H1 (cell line): Measurements from ENCODE around the gene RAB44. TPM values are rescaled to one million over a fixed set of nuclear protein-coding genes. Genes with fewer than 3 reads are reported as not detected.

Source experiments
- CTCF ChIA-PET: fragments of 300-600 bp; sonication (Branson Sonifier 250); formaldehyde crosslinking; loops from one replicate; lab custom pipeline; 2021; ENCODE audit not compliant: partially characterized antibody; lab: Charles Lee
- POLR2A ChIA-PET: fragments of 300-600 bp; sonication (Branson Sonifier 250); formaldehyde crosslinking; loops from one replicate; lab custom pipeline; 2021; ENCODE audit warnings: inconsistent platforms; ENCODE audit not compliant: partially characterized antibody; lab: Charles Lee
- DNase-seq, 2 experiments: peaks; one replicate each; pipeline versions ENCODE4 v3.0.0 to v3.0.0-alpha.2; 2010 to 2022; ENCODE audit warnings: low spot score in 2 of 2, low read depth in 1 of 2, mixed read lengths in 1 of 2
- FAIRE-seq: peaks from 2 replicates; lab custom pipeline; 2011; peaks lifted over from hg19 to GRCh38; lab: Jason Lieb, UNC
- H2AFZ ChIP-seq: 2 replicates; pipeline ENCODE4 v1.8.1; 2012; ENCODE audit warnings: low read length, inconsistent platforms
- H2AK5ac ChIP-seq: 2 replicates; pipeline ENCODE4 v1.6.1; 2013; ENCODE audit warnings: low read depth, low read length
- H2BK120ac ChIP-seq: replicated peaks from 2 replicates; pipeline ENCODE3; 2013; ENCODE audit warnings: low read depth, low read length, inconsistent platforms
- H2BK12ac ChIP-seq: 2 replicates; pipeline ENCODE4 v1.6.1; 2013; ENCODE audit warnings: low read depth, low read length
- H2BK15ac ChIP-seq: 2 replicates; pipeline ENCODE4 v1.6.1; 2013; ENCODE audit warnings: low read length
- H2BK20ac ChIP-seq: 2 replicates; pipeline ENCODE4 v1.6.1; 2013; ENCODE audit warnings: low read length
- H2BK5ac ChIP-seq: 2 replicates; pipeline ENCODE4 v1.6.1; 2013; ENCODE audit warnings: low read depth, low read length
- H3K14ac ChIP-seq: 2 replicates; pipeline ENCODE4 v1.6.1; 2013; ENCODE audit warnings: inconsistent platforms; ENCODE audit not compliant: insufficient read length
- H3K18ac ChIP-seq: 2 replicates; pipeline ENCODE4 v1.6.1; 2013; ENCODE audit warnings: low read length; ENCODE audit errors: extremely low read depth
- H3K23ac ChIP-seq: 2 replicates; pipeline ENCODE4 v1.6.1; 2013; ENCODE audit warnings: inconsistent platforms; ENCODE audit not compliant: insufficient read length
- H3K23me2 ChIP-seq: 2 replicates; pipeline ENCODE4 v1.6.1; 2013; ENCODE audit warnings: low read depth, low read length
- H3K27ac ChIP-seq: 2 replicates; pipeline ENCODE4 v1.6.1; 2011; ENCODE audit warnings: low read depth, low read length, inconsistent platforms
- H3K27me3 ChIP-seq, 4 experiments: replicated peaks in 1 of 4; 1 replicate in 1 of 4; 2 replicates in 3 of 4; pipeline versions ENCODE4 v1.6.1 to v1.8.1; 2011 to 2013; ENCODE audit warnings: low read length in 3 of 4, mild to moderate bottlenecking in 3 of 4, inconsistent platforms in 2 of 4, mixed read lengths in 2 of 4, moderate library complexity in 1 of 4; ENCODE audit not compliant: control insufficient read depth in 3 of 4, insufficient read depth in 3 of 4; ENCODE audit errors: extremely low read depth in 1 of 4
- H3K36me3 ChIP-seq, 4 experiments: 2 replicates each; pipeline versions ENCODE4 v1.6.1 to v1.8.1; 2011 to 2013; ENCODE audit warnings: mild to moderate bottlenecking in 4 of 4, low read length in 3 of 4, moderate library complexity in 2 of 4, control low read depth in 1 of 4, inconsistent platforms in 1 of 4; ENCODE audit not compliant: insufficient read depth in 4 of 4, control insufficient read depth in 2 of 4
- H3K4ac ChIP-seq: replicated peaks from 2 replicates; pipeline ENCODE3; 2013; ENCODE audit warnings: low read length, low read depth, mixed read lengths, inconsistent platforms; ENCODE audit not compliant: insufficient read length
- H3K4me1 ChIP-seq, 4 experiments: replicated peaks in 1 of 4; 1 replicate in 1 of 4; 2 replicates in 3 of 4; pipeline versions ENCODE4 v1.6.1 to v1.8.1; 2011 to 2013; ENCODE audit warnings: low read length in 3 of 4, inconsistent platforms in 2 of 4, mixed read lengths in 1 of 4; ENCODE audit not compliant: insufficient read depth in 4 of 4, control insufficient read depth in 3 of 4
- H3K4me2 ChIP-seq, 2 experiments: 2 replicates each; pipeline versions ENCODE4 v1.6.1 to v1.8.1; 2011 to 2013; ENCODE audit warnings: low read depth in 2 of 2, low read length in 2 of 2, control low read depth in 1 of 2, inconsistent platforms in 1 of 2, mild to moderate bottlenecking in 1 of 2; ENCODE audit not compliant: insufficient read depth in 1 of 2
- H3K4me3 ChIP-seq, 4 experiments: fragments of 200-600, 300-600 bp in 1 of 4; sonication (generic), shearing (Covaris generic), sonication (Bioruptor Twin) in 1 of 4; 2 replicates each; pipeline versions ENCODE4 v1.5.1 to v1.8.1; 2011 to 2016; ENCODE audit warnings: low read length in 4 of 4, low read depth in 3 of 4, control low read depth in 2 of 4, inconsistent platforms in 2 of 4, mild to moderate bottlenecking in 2 of 4, mixed read lengths in 1 of 4, moderate library complexity in 1 of 4; ENCODE audit not compliant: insufficient read depth in 2 of 4; ENCODE audit errors: extremely low read depth in 1 of 4
- H3K56ac ChIP-seq: replicated peaks from 2 replicates; pipeline ENCODE3; 2013; ENCODE audit warnings: low read depth, mild to moderate bottlenecking, mixed read lengths, low read length, inconsistent platforms; ENCODE audit not compliant: insufficient read length
- H3K79me1 ChIP-seq: 2 replicates; pipeline ENCODE4 v1.6.1; 2013; ENCODE audit warnings: low read depth, low read length, control low read depth
- H3K79me2 ChIP-seq, 2 experiments: 2 replicates each; pipeline versions ENCODE4 v1.6.1 to v1.8.1; 2012 to 2013; ENCODE audit warnings: low read length in 2 of 2, mild to moderate bottlenecking in 2 of 2, inconsistent platforms in 1 of 2; ENCODE audit not compliant: insufficient read depth in 2 of 2, control insufficient read depth in 1 of 2
- H3K9ac ChIP-seq, 4 experiments: replicated peaks in 1 of 4; 1 replicate in 1 of 4; 2 replicates in 3 of 4; pipeline versions ENCODE4 v1.6.1 to v1.8.1; 2011 to 2013; ENCODE audit warnings: low read depth in 3 of 4, low read length in 3 of 4, control low read depth in 2 of 4, mild to moderate bottlenecking in 2 of 4, moderate library complexity in 2 of 4, inconsistent platforms in 1 of 4; ENCODE audit errors: extremely low read depth in 1 of 4
- H3K9me3 ChIP-seq, 2 experiments: 2 replicates each; pipeline versions ENCODE4 v1.6.1 to v1.8.1; 2012 to 2013; ENCODE audit warnings: mild to moderate bottlenecking in 2 of 2, moderate library complexity in 2 of 2, control low read depth in 1 of 2, inconsistent platforms in 1 of 2, low read depth in 1 of 2, low read length in 1 of 2, mixed read lengths in 1 of 2; ENCODE audit not compliant: insufficient read depth in 2 of 2
- H4K20me1 ChIP-seq, 2 experiments: replicated peaks in 1 of 2; 2 replicates each; pipeline versions ENCODE3 to v1.8.1; 2011 to 2013; ENCODE audit warnings: inconsistent platforms in 2 of 2, low read length in 2 of 2, mild to moderate bottlenecking in 1 of 2; ENCODE audit not compliant: insufficient read depth in 2 of 2, control insufficient read depth in 1 of 2
- H4K5ac ChIP-seq: 2 replicates; pipeline ENCODE4 v1.6.1; 2013; ENCODE audit warnings: low read length, low read depth, mixed read lengths, inconsistent platforms; ENCODE audit not compliant: insufficient read length
- H4K8ac ChIP-seq: 2 replicates; pipeline ENCODE4 v1.8.0; 2013; ENCODE audit warnings: mild to moderate bottlenecking, moderate library complexity, low read length, inconsistent platforms; ENCODE audit not compliant: insufficient read depth; ENCODE audit errors: extremely low read depth
- H4K91ac ChIP-seq: replicated peaks from 2 replicates; pipeline ENCODE3; 2013; ENCODE audit warnings: low read length, mixed read lengths, inconsistent platforms; ENCODE audit not compliant: insufficient read length
- CHD2 ChIP-seq: IDR thresholded peaks from 2 replicates; pipeline ENCODE4 v1.6.1; 2012; ENCODE audit warnings: low read length, improper control_type of control experiment
- CREB1 ChIP-seq: IDR thresholded peaks from 2 replicates; pipeline ENCODE4 v1.6.1; 2012; ENCODE audit warnings: inconsistent platforms
- KDM1A ChIP-seq: fragments of 200-600, 300-600 bp; sonication (generic); IDR thresholded peaks from 2 replicates; pipeline ENCODE4 v1.7.1; 2016; ENCODE audit warnings: mild to moderate bottlenecking, low read length, borderline replicate concordance
- WGBS, 2 experiments: shearing (Covaris generic) in 1 of 2; methylation state at CpG; one replicate each; pipeline versions ENCODE4 v1.1.6 to v1.1.7; 2013 to 2015; ENCODE audit warnings: low lambda C conversion rate in 2 of 2, mixed read lengths in 2 of 2, inconsistent platforms in 1 of 2, low coverage in 1 of 2, missing lambda C conversion rate in 1 of 2; ENCODE audit not compliant: insufficient replicate concordance in 2 of 2, insufficient coverage in 1 of 2, insufficient read length in 1 of 2; ENCODE audit errors: extremely low coverage in 1 of 2, missing lambda C conversion rate in 1 of 2; 5-methylcytosine and 5-hydroxymethylcytosine counted together
- polyA plus RNA-seq, 7 experiments: library from polyadenylated mRNA; depleted of rRNA in 3 of 7; stranded (reverse) in 5 of 7; unstranded in 2 of 7; fragments of >200 nt in 5 of 7; fragments of 200-250 nt in 2 of 7; gene quantifications; 1 replicate in 5 of 7; 2 replicates in 1 of 7; 4 replicates in 1 of 7; pipeline versions ENCODE4 v1.2.1 to v1.2.3, GENCODE V29; 2011 to 2013; ENCODE audit warnings: missing spikeins in 2 of 7, mixed read lengths in 2 of 7
- total RNA-seq: library from RNA; stranded (reverse); fragmentation: NEBNext Ultra II Directional; extraction: Animal tissue kit (Norgen Biotek cat#: 25700); gene quantifications from 2 replicates; pipeline ENCODE4 v1.2.1, GENCODE V29; 2021
- TF ChIP-seq, protein P1 (sequence below): IDR thresholded peaks from 2 replicates; pipeline ENCODE4 v1.6.1; 2012; ENCODE audit warnings: inconsistent platforms
- TF ChIP-seq, protein P2 (sequence below): IDR thresholded peaks from 2 replicates; pipeline ENCODE4 v1.6.1; 2012; ENCODE audit warnings: inconsistent platforms

The RAB44 gene
- total and polyA plus RNA-seq, 2 of the 8 experiments (the other 6 are each of a cell fraction or from before 2014, with no cell fraction given) = 0.02 TPM; not detected in 1

DNA sequence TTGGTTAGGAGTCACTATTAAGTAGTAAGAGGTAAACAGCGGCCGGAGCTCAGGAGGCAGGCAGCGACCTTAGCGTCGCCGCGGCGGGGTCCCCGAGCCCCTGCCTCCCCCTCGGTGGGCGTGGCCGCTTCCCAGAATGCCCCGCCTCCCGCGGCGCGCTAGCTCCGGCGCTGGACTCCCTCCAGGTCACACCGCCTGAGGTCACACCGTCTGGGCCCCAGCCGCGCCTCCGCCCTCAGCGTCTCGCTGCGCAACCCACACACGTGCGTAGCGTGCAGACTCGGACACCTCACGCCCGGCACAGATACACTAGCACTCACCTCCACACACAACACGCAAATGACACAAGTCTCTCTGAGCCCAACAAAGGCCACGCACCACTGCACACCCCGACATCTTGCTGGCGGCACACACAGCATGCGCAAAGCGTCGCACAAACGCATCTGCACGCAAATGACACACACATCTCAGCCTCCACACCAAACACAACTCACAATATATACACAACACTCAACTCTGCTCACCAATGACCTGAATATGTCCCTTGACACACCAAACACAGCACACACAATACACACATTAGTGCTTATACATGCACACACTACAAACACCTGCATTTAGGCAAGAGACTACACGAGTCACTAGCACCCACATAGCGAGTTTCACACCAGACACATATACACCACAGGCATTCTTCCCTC lies 36.7 kb upstream of the RAB44 start:
- Histone ChIP-seq H4K20me1 (peaks cover 0 to 2% of the 10 kb centered on the region in 2 experiments), H3K18ac (peak overlapping the region; percentile 96; the same call in 1 of the 2 replicates), H3K4ac (peak overlapping the region; percentile 94), H3K27ac (no peak overlapping the region), H2BK20ac (peak overlapping the region; percentile 74), H4K5ac (peak overlapping the region; percentile 67), H2AK5ac (peak overlapping the region; percentile 88), H3K56ac (no peak overlapping the region), H3K9ac (peak overlapping the region in 3 of 4 experiments; percentile 3 to 34 (median 34); a peak in 1 of 7 replicates), H3K79me1 (no peaks in the 10 kb centered on the region), H4K91ac (peak overlapping the region; percentile 96), H3K4me3 (peak overlapping the region in 3 of 4 experiments; percentile 17 to 41 (median 24); a peak in 4 of 8 replicates), H2BK5ac (peak overlapping the region; percentile 86; the same call in 1 of the 2 replicates), H3K14ac (peak overlapping the region; percentile 98), H3K23me2 (peaks cover 7% of the 10 kb centered on the region; the same call in 1 of the 2 replicates), H2BK120ac (peak overlapping the region; percentile 75), H4K8ac (peak overlapping the region; percentile 85), H3K23ac (no peak overlapping the region), H3K27me3 (peaks cover 0 to 4% (median 0%) of the 10 kb centered on the region in 4 experiments; a peak in 2 of 7 replicates), H3K36me3 (no peaks in the 10 kb centered on the region), H2BK12ac (peak overlapping the region; percentile 100), H3K4me1 (peaks cover 5 to 15% (median 7%) of the 10 kb centered on the region in 4 experiments), H3K79me2 (no peaks in the 10 kb centered on the region), H2BK15ac (peak overlapping the region; percentile 100), H2AFZ (peak overlapping the region; percentile 88; the same call in 1 of the 2 replicates), H3K9me3 (no peaks in the 10 kb centered on the region), H3K4me2 (peak overlapping the region; percentile 69 to 81)
- peak in 1 of 2 experiments; percentile 91 for DNase-seq
- CTCF ChIA-PET = interaction anchor here (0.9 to 2.0 kb wide), 4 partner anchors 11 to 99 kb away, joined by 3 to 9 read pairs (median 3); partner anchors contain the start of gene CDKN1A
- FAIRE-seq = no peak
- TF ChIP-seq, protein P1, sequence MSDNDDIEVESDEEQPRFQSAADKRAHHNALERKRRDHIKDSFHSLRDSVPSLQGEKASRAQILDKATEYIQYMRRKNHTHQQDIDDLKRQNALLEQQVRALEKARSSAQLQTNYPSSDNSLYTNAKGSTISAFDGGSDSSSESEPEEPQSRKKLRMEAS = peak; percentile 58
- TF ChIP-seq CHD2 (no peak), CREB1 (peak; percentile 29; the same call in 1 of the 2 replicates), KDM1A (0 out of 2 replicates have a peak, but pooled peaks have one; percentile 22)
- TF ChIP-seq, protein P2, sequence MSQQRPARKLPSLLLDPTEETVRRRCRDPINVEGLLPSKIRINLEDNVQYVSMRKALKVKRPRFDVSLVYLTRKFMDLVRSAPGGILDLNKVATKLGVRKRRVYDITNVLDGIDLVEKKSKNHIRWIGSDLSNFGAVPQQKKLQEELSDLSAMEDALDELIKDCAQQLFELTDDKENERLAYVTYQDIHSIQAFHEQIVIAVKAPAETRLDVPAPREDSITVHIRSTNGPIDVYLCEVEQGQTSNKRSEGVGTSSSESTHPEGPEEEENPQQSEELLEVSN = 0 out of 2 replicates have a peak, but pooled peaks have one; percentile 22
- POLR2A ChIA-PET = interaction anchor here (0.6 to 2.0 kb wide), 6 partner anchors 9 to 122 kb away, joined by 3 to 5 read pairs (median 4); partner anchors contain the start of gene CDKN1A
- 36% methylated on average over 41 of the region's 44 CpGs; no CpG with 5 or more reads in 1 of the 2 experiments for WGBS, 2 experiments
